Measurements from ENCODE around the gene TTC12.
"Not testable (repeated sequence)": the region's sequence is repeated elsewhere in the genome, so short reads cannot be mapped to it uniquely, and the experiment has no call there.

TTC12 gene

DNA sequence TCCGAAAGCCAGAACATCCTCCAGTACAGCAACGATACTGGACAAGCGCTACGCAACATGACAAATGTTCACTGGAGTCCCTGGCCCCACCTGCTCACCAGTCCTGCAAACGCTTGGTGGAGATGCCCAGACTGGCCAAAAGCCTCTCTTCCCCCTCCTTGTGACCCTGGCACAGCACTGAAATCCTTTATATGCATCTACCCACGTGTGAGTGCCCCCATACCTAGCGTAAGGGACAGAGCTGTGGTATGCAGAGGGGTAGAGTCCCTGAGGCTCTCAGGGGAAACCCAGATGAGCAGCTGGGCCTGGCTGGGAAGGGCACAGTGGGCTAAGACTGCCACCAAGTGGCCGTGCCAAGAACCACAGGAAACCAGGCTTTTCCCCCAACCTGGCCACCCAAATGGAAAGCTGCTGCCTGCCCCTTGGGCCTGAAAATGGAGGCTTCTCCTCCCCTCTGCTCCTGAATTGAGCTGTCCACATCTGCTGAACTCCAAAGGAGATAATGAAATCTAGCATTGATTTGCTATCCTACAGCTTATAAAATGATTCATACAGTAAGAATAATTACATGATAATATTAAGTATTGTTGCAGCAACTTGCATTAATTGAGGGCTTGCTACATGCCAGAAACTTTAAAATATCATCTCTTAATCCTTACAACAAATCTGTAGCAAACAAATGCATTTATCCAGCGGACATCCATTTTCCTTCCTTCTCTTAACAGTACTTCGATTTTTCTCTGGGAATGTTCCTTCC lies 24.8 kb upstream of the TTC12 start:
- ATAC-seq (ENCODE audit: low read depth) (peak; percentile 74), DNase-seq (ENCODE audit: low spot score) (no peak)
- Histone ChIP-seq H3K9me3 (ENCODE audit: severe bottlenecking) (no peaks in the 10 kb centered on the region), H3K4me3 (ENCODE audit: severe bottlenecking) (no peak overlapping the region), H3K4me1 (ENCODE audit: insufficient read depth, poor library complexity, severe bottlenecking) (no peaks in the 10 kb centered on the region), H3K27ac (ENCODE audit: poor library complexity, severe bottlenecking) (no peak overlapping the region), H3K27me3 (ENCODE audit: insufficient read depth, poor library complexity, severe bottlenecking) (no peaks in the 10 kb centered on the region), H3K36me3 (ENCODE audit: low read depth) (no peaks in the 10 kb centered on the region)
- TF ChIP-seq, protein P1, sequence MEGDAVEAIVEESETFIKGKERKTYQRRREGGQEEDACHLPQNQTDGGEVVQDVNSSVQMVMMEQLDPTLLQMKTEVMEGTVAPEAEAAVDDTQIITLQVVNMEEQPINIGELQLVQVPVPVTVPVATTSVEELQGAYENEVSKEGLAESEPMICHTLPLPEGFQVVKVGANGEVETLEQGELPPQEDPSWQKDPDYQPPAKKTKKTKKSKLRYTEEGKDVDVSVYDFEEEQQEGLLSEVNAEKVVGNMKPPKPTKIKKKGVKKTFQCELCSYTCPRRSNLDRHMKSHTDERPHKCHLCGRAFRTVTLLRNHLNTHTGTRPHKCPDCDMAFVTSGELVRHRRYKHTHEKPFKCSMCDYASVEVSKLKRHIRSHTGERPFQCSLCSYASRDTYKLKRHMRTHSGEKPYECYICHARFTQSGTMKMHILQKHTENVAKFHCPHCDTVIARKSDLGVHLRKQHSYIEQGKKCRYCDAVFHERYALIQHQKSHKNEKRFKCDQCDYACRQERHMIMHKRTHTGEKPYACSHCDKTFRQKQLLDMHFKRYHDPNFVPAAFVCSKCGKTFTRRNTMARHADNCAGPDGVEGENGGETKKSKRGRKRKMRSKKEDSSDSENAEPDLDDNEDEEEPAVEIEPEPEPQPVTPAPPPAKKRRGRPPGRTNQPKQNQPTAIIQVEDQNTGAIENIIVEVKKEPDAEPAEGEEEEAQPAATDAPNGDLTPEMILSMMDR (IDR thresholded peaks at IDR 0.05; ENCODE audit: poor library complexity, severe bottlenecking): peak; percentile 91

DNA sequence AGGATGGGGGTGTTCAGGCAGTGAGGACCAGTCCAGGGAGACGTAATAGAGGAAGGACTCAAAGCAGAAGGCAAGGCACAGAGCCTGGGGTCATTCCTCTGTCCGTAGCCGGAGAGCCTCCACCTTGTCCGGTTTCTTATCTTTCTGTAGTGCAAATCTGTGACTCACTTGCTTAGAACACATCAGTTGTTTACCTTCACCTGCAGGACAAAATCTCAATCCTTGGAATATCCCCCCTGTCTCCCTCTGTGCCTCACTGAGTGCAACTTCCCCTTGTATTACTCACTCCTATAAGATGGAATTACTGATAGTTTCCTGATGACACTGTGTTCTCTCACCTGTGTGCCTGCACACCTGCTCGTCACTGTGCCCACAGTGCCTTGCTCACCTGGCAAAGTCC lies 20.4 kb upstream of the TTC12 start:
- ATAC-seq (ENCODE audit: low read depth) (no peak), DNase-seq (ENCODE audit: low spot score) (no peak)
- H3K36me3 ChIP-seq (ENCODE audit: low read depth): no peaks in the 10 kb centered on the region
- no peaks in the 10 kb centered on the region for H3K4me1 ChIP-seq (ENCODE audit: insufficient read depth, poor library complexity, severe bottlenecking)
- no peaks in the 10 kb centered on the region for H3K9me3 ChIP-seq (ENCODE audit: severe bottlenecking)
- no peaks in the 10 kb centered on the region for H3K27me3 ChIP-seq (ENCODE audit: insufficient read depth, poor library complexity, severe bottlenecking)
- H3K4me3 ChIP-seq (ENCODE audit: severe bottlenecking): no peak overlapping the region
- H3K27ac ChIP-seq (ENCODE audit: poor library complexity, severe bottlenecking): no peak overlapping the region
- TF ChIP-seq, protein P1 (IDR thresholded peaks at IDR 0.05; ENCODE audit: poor library complexity, severe bottlenecking): no peak

DNA sequence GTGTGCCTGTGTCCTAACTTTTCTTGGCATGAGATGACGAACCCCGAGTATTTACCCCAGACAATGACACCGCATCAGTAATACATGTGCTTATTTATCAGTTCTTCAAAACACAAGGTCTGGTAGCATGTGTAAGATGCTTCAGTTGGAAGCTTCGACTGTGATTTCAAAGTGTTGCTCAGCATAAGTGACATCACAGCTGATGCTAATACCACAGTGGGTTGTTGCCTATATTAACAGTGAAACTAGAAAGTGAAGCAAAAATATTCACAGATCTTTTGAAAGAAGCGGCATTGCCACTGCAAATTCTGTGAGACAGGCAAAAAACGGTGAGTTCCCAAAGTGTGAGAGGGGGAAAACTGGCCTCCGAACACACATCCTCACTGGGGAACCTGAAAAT lies 18.4 kb upstream of the TTC12 start:
- TF ChIP-seq, protein P1 (IDR thresholded peaks at IDR 0.05; ENCODE audit: poor library complexity, severe bottlenecking): no peak
- DNase-seq (ENCODE audit: low spot score) (no peak), ATAC-seq (ENCODE audit: low read depth) (no peak)
- H3K4me3 ChIP-seq (ENCODE audit: severe bottlenecking): no peak overlapping the region
- no peaks in the 10 kb centered on the region for H3K4me1 ChIP-seq (ENCODE audit: insufficient read depth, poor library complexity, severe bottlenecking)
- no peaks in the 10 kb centered on the region for H3K36me3 ChIP-seq (ENCODE audit: low read depth)
- no peaks in the 10 kb centered on the region for H3K9me3 ChIP-seq (ENCODE audit: severe bottlenecking)
- H3K27ac ChIP-seq (ENCODE audit: poor library complexity, severe bottlenecking): no peak overlapping the region
- peaks cover 10% of the 10 kb centered on the region for H3K27me3 ChIP-seq (ENCODE audit: insufficient read depth, poor library complexity, severe bottlenecking)

DNA sequence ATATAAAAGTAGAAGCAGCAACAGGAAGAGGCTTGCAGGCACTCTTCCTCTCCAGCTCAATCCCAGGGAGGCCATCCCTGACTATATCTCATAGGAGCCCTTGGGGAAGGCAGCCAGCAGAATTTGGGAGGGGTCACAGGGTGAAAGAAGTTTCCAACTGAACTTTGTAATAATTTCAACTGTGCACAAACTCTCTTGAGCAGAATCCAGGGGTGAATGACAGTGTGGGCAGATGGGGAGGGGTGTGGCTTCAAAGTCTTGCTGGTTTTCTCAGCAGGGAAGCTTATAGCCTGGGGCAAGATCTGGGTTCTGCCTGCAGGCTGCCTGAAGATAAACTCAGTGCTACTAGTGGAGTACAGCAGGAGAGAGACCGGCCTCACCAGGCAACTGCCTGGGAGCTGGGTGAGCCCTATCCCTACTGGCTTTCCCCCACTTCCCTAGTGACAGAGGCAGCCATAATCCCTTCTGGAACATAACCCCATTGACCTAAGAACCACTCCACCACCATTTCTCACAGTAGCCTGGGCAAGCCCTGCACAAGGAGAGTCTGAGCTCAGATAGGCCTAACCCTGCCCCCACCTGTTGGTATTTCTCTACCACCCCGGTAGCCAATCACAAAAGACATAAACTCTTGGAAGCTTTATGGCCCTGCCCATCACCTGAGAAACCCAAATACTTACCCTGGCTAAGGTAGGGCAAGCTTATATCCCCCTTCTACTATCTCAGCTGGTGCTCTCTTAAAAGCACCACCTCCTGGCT lies 17.8 kb upstream of the TTC12 start:
- DNase-seq (ENCODE audit: low spot score) (no peak), ATAC-seq (ENCODE audit: low read depth) (no peak)
- Histone ChIP-seq H3K4me1 (ENCODE audit: insufficient read depth, poor library complexity, severe bottlenecking) (no peaks in the 10 kb centered on the region), H3K9me3 (ENCODE audit: severe bottlenecking) (no peaks in the 10 kb centered on the region), H3K27me3 (ENCODE audit: insufficient read depth, poor library complexity, severe bottlenecking) (peaks cover 10% of the 10 kb centered on the region), H3K36me3 (ENCODE audit: low read depth) (no peaks in the 10 kb centered on the region), H3K27ac (ENCODE audit: poor library complexity, severe bottlenecking) (no peak overlapping the region), H3K4me3 (ENCODE audit: severe bottlenecking) (no peak overlapping the region)
- TF ChIP-seq, protein P1 (IDR thresholded peaks at IDR 0.05; ENCODE audit: poor library complexity, severe bottlenecking): no peak

DNA sequence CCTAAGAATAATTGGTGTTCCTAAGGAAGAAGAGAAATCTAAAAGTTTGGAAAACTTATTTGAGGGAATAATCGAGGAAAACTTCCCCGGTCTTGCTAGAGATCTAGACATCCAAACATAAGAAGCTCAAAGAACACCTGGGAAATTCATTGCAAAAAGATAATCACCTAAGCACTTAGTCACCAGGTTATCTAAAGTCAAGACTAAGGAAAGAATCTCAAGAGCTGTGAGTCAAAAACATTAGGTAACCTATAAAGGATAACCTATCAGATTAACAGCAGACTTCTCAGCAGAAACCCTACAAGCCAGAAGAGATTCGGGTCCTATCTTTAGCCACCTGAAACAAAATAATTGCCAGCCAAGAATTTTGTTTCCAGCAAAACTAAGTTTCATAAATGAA lies 15.9 kb upstream of the TTC12 start:
- not testable (repeated sequence) for H3K9me3 ChIP-seq (ENCODE audit: severe bottlenecking); H3K4me1 ChIP-seq (ENCODE audit: insufficient read depth, poor library complexity, severe bottlenecking); DNase-seq (ENCODE audit: low spot score); H3K27me3 ChIP-seq (ENCODE audit: insufficient read depth, poor library complexity, severe bottlenecking); H3K36me3 ChIP-seq (ENCODE audit: low read depth); H3K4me3 ChIP-seq (ENCODE audit: severe bottlenecking); H3K27ac ChIP-seq (ENCODE audit: poor library complexity, severe bottlenecking); ATAC-seq (ENCODE audit: low read depth)

Measured in RWPE2 (cell line).